ENCODE results near the gene KRT3.

Gene KRT3

DNA sequence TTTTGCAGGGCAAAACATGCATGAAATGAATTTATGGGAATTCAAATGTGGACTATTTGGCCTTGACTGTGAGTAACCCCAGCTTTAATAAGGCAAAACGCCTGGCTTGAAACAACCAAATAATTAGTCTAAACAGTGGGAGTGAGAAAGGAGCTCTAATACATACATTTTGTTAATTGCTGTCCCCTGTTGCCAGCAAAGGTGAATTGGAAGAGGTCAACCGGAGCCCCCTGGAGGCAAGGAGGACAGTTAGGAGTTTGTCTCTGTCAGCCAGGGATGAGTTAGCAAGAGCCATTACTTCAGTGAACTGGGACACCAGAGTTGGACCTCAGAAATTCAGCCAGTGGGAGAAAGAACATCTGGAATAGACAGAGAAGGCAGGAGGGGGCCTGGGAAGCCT is 36.2 kb downstream of the KRT3 start:
- TF ChIP-seq, protein P1, sequence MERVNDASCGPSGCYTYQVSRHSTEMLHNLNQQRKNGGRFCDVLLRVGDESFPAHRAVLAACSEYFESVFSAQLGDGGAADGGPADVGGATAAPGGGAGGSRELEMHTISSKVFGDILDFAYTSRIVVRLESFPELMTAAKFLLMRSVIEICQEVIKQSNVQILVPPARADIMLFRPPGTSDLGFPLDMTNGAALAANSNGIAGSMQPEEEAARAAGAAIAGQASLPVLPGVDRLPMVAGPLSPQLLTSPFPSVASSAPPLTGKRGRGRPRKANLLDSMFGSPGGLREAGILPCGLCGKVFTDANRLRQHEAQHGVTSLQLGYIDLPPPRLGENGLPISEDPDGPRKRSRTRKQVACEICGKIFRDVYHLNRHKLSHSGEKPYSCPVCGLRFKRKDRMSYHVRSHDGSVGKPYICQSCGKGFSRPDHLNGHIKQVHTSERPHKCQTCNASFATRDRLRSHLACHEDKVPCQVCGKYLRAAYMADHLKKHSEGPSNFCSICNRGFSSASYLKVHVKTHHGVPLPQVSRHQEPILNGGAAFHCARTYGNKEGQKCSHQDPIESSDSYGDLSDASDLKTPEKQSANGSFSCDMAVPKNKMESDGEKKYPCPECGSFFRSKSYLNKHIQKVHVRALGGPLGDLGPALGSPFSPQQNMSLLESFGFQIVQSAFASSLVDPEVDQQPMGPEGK (CRISPR knock-in tag; IDR thresholded peaks at IDR 0.05; ENCODE audit: borderline replicate concordance), result no peak
- TF ChIP-seq ZFP3 (CRISPR knock-in tag; IDR thresholded peaks at IDR 0.05) (no peak), GLIS3 (CRISPR knock-in tag; IDR thresholded peaks at IDR 0.05) (no peak), ZC3H10 (CRISPR knock-in tag; IDR thresholded peaks at IDR 0.05) (no peak), TCF4 (CRISPR knock-in tag; IDR thresholded peaks at IDR 0.05; ENCODE audit: borderline replicate concordance) (no peak), RARB (CRISPR knock-in tag; IDR thresholded peaks at IDR 0.05) (no peak), CSDC2 (CRISPR knock-in tag; IDR thresholded peaks at IDR 0.05) (no peak)
- no peak for ATAC-seq

DNA sequence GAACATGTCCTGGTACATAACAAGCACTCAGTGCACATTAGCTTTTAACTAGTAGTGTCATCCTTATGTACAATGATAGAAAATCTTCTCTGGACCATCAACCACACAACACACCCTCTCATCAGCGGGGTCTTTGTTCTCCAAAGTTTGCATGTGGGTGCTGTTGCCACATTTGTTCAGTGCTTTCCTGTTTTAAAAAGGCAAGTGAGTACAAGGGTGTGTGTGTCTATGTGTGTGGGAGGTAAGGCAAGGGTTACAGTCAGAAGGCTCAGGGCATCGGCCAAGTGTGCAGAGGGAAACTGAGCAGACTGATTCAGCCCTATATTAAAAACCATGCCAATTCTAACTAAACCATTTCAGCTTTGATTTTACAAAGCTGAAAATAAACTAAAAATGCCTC is 36.7 kb downstream of the KRT3 start:
- no peak for ATAC-seq

DNA sequence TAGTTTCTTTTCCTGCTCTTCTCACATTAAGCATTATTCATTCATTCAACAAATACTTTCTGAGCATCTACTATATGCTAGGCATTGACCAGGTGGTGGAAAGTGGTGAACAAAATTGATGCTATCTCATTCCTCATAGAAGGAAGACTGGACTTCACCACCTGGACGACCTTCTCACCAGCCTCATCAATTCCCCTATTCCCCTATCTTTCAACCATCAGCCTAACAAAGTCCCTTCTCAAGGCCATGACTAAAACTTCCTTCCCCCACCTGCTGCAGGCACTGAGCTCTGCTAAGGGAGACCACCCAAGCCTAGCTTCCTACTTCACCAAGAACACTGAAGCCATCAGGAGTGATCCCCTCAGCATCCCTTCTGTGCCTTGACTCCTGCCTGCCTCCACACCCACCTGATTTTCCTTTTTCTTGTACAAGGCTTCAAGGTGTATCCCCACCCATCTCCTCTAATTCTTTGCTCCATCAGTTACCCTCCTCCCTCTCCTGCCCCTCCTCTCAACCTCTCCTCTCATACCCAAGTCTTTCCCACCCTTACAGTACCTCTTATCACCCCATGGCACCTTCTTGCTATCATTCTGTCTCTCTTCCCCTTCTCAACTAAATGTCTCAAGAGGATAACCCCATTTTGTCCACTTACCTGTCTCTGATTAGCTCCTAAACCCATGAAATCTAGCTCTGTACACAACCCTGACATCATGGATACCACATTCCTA is 38.3 kb downstream of the KRT3 start:
- TF ChIP-seq, protein P2, sequence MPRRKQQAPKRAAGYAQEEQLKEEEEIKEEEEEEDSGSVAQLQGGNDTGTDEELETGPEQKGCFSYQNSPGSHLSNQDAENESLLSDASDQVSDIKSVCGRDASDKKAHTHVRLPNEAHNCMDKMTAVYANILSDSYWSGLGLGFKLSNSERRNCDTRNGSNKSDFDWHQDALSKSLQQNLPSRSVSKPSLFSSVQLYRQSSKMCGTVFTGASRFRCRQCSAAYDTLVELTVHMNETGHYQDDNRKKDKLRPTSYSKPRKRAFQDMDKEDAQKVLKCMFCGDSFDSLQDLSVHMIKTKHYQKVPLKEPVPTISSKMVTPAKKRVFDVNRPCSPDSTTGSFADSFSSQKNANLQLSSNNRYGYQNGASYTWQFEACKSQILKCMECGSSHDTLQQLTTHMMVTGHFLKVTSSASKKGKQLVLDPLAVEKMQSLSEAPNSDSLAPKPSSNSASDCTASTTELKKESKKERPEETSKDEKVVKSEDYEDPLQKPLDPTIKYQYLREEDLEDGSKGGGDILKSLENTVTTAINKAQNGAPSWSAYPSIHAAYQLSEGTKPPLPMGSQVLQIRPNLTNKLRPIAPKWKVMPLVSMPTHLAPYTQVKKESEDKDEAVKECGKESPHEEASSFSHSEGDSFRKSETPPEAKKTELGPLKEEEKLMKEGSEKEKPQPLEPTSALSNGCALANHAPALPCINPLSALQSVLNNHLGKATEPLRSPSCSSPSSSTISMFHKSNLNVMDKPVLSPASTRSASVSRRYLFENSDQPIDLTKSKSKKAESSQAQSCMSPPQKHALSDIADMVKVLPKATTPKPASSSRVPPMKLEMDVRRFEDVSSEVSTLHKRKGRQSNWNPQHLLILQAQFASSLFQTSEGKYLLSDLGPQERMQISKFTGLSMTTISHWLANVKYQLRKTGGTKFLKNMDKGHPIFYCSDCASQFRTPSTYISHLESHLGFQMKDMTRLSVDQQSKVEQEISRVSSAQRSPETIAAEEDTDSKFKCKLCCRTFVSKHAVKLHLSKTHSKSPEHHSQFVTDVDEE (CRISPR knock-in tag; IDR thresholded peaks at IDR 0.05), result no peak
- TF ChIP-seq RARB (CRISPR knock-in tag; IDR thresholded peaks at IDR 0.05) (no peak), ZNF8 (CRISPR knock-in tag; IDR thresholded peaks at IDR 0.05) (no peak), ZNF565 (CRISPR knock-in tag; conservative IDR thresholded peaks at IDR 0.05; ENCODE audit: low read depth) (no peak), GLIS3 (CRISPR knock-in tag; IDR thresholded peaks at IDR 0.05) (no peak)
- TF ChIP-seq, protein P1 (CRISPR knock-in tag; IDR thresholded peaks at IDR 0.05; ENCODE audit: borderline replicate concordance), result no peak
- TF ChIP-seq, protein P3, sequence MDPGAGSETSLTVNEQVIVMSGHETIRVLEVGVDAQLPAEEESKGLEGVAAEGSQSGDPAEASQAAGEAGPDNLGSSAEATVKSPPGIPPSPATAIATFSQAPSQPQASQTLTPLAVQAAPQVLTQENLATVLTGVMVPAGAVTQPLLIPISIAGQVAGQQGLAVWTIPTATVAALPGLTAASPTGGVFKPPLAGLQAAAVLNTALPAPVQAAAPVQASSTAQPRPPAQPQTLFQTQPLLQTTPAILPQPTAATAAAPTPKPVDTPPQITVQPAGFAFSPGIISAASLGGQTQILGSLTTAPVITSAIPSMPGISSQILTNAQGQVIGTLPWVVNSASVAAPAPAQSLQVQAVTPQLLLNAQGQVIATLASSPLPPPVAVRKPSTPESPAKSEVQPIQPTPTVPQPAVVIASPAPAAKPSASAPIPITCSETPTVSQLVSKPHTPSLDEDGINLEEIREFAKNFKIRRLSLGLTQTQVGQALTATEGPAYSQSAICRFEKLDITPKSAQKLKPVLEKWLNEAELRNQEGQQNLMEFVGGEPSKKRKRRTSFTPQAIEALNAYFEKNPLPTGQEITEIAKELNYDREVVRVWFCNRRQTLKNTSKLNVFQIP (CRISPR knock-in tag; IDR thresholded peaks at IDR 0.05; ENCODE audit: borderline replicate concordance, low read depth), result no peak
- no peak for ATAC-seq

More for the DNA sequence above, 36.7 kb downstream of the KRT3 start:
- TF ChIP-seq OSR1 (CRISPR knock-in tag; IDR thresholded peaks at IDR 0.05) (no peak), BACH2 (CRISPR knock-in tag; IDR thresholded peaks at IDR 0.05; ENCODE audit: borderline replicate concordance) (no peak), GLIS3 (CRISPR knock-in tag; IDR thresholded peaks at IDR 0.05) (no peak), TCF4 (CRISPR knock-in tag; IDR thresholded peaks at IDR 0.05; ENCODE audit: borderline replicate concordance) (no peak), ZNF565 (CRISPR knock-in tag; conservative IDR thresholded peaks at IDR 0.05; ENCODE audit: low read depth) (no peak), PPARA (CRISPR knock-in tag; IDR thresholded peaks at IDR 0.05; ENCODE audit: borderline replicate concordance) (no peak), ZNF70 (CRISPR knock-in tag; IDR thresholded peaks at IDR 0.05) (no peak), RARB (CRISPR knock-in tag; IDR thresholded peaks at IDR 0.05) (no peak), TOX (CRISPR knock-in tag; IDR thresholded peaks at IDR 0.05; ENCODE audit: borderline replicate concordance) (no peak), ESRRG (CRISPR knock-in tag; IDR thresholded peaks at IDR 0.05) (no peak)
- TF ChIP-seq, protein P3 (CRISPR knock-in tag; IDR thresholded peaks at IDR 0.05; ENCODE audit: borderline replicate concordance, low read depth), result no peak

Data from SK-N-SH treated with all-trans-retinoic acid at 6 μM for 48 hours (cell line).